H1 (cell line): ENCODE results near the gene PTCD3.

Source experiments
- BRCA1 ChIP-seq: IDR thresholded peaks from 2 replicates; pipeline ENCODE4 v1.6.1; 2012; ENCODE audit warnings: low read depth, low read length, improper control_type of control experiment
- CTCF ChIP-seq, 3 experiments: IDR thresholded peaks; 1 replicate in 2 of 3; 2 replicates in 1 of 3; pipeline versions ENCODE4 v1.5.1 to v1.6.1; 2011; ENCODE audit warnings: low read length in 3 of 3, mild to moderate bottlenecking in 3 of 3, inconsistent platforms in 2 of 3, low read depth in 1 of 3, moderate library complexity in 1 of 3; ENCODE audit not compliant: insufficient read depth in 1 of 3; ENCODE audit errors: control extremely low read depth in 1 of 3
- EP300 ChIP-seq, 2 experiments: IDR thresholded peaks; 1 replicate in 1 of 2; 2 replicates in 1 of 2; pipeline ENCODE4 v1.6.1; 2011 to 2012; ENCODE audit warnings: low read depth in 2 of 2, low read length in 2 of 2, mild to moderate bottlenecking in 2 of 2, borderline replicate concordance in 1 of 2, inconsistent platforms in 1 of 2, moderate library complexity in 1 of 2
- EZH2 ChIP-seq: fragments of 200-600 bp; sonication (generic); IDR thresholded peaks from 2 replicates; pipeline ENCODE4 v1.7.1; 2012; ENCODE audit warnings: low read depth, mild to moderate bottlenecking, moderate library complexity, low read length, inconsistent platforms; ENCODE audit not compliant: severe bottlenecking
- GTF2F1 ChIP-seq: IDR thresholded peaks from 2 replicates; pipeline ENCODE4 v1.6.1; 2012; ENCODE audit warnings: low read depth, low read length, improper control_type of control experiment, borderline replicate concordance
- HDAC6 ChIP-seq: IDR thresholded peaks from one replicate; pipeline ENCODE4 v1.7.1; 2012; ENCODE audit warnings: low read depth, mild to moderate bottlenecking, inconsistent platforms, low read length, moderate library complexity
- MAX ChIP-seq: IDR thresholded peaks from 2 replicates; pipeline ENCODE4 v1.6.1; 2012; ENCODE audit warnings: inconsistent platforms
- POLR2A ChIP-seq, 2 experiments: IDR thresholded peaks; 1 replicate in 1 of 2; 2 replicates in 1 of 2; pipeline ENCODE4 v1.6.1; 2011; ENCODE audit warnings: low read depth in 2 of 2, low read length in 2 of 2, mild to moderate bottlenecking in 2 of 2; ENCODE audit errors: control extremely low read depth in 1 of 2
- POLR2AphosphoS5 ChIP-seq: IDR thresholded peaks from 2 replicates; pipeline ENCODE4 v1.6.1; 2011; ENCODE audit warnings: low read depth, low read length
- SIN3A ChIP-seq, 2 experiments: IDR thresholded peaks in 1 of 2; conservative IDR thresholded peaks in 1 of 2; 2 replicates each; pipeline ENCODE4 v1.6.1; 2011 to 2012; ENCODE audit warnings: low read length in 2 of 2, improper control_type of control experiment in 1 of 2, low read depth in 1 of 2, mild to moderate bottlenecking in 1 of 2
- TEAD4 ChIP-seq: IDR thresholded peaks from 2 replicates; pipeline ENCODE4 v1.6.1; 2012; ENCODE audit warnings: low read depth, low read length, inconsistent platforms, mixed read lengths

GRCh38 chr2:86150502-86150901 lies 44.5 kb downstream of the PTCD3 start:
- TF ChIP-seq SIN3A (conservative IDR thresholded peaks at IDR 0.05 in 1 of 2, IDR thresholded peaks at IDR 0.05 in 1 of 2; ENCODE audit: low read depth in 1 of 2, low read length in 2 of 2) = no peak
- no peak for TF ChIP-seq EP300 (IDR thresholded peaks at IDR 0.05; ENCODE audit: borderline replicate concordance in 1 of 2, low read depth in 2 of 2, low read length in 2 of 2)
- no peak for TF ChIP-seq TEAD4
- TF ChIP-seq MAX = no peak
- TF ChIP-seq CTCF (IDR thresholded peaks at IDR 0.05; ENCODE audit: control extremely low read depth in 1 of 3, insufficient read depth in 1 of 3, low read depth in 1 of 3, low read length in 3 of 3) = no peak
- no peak for TF ChIP-seq EZH2
- no peak for TF ChIP-seq GTF2F1
- TF ChIP-seq POLR2AphosphoS5 = no peak
- no peak for TF ChIP-seq HDAC6
- TF ChIP-seq BRCA1 = no peak
- no peak for TF ChIP-seq POLR2A (IDR thresholded peaks at IDR 0.05; ENCODE audit: control extremely low read depth in 1 of 2, low read depth in 2 of 2, low read length in 2 of 2)
